Islet precursor cell (in vitro differentiated cells): ENCODE measurements around the gene TTLL8.

Experiments
- DNase-seq: peaks from one replicate; pipeline ENCODE4 v3.0.0-alpha.2; 2018

TTLL8 gene

DNA sequence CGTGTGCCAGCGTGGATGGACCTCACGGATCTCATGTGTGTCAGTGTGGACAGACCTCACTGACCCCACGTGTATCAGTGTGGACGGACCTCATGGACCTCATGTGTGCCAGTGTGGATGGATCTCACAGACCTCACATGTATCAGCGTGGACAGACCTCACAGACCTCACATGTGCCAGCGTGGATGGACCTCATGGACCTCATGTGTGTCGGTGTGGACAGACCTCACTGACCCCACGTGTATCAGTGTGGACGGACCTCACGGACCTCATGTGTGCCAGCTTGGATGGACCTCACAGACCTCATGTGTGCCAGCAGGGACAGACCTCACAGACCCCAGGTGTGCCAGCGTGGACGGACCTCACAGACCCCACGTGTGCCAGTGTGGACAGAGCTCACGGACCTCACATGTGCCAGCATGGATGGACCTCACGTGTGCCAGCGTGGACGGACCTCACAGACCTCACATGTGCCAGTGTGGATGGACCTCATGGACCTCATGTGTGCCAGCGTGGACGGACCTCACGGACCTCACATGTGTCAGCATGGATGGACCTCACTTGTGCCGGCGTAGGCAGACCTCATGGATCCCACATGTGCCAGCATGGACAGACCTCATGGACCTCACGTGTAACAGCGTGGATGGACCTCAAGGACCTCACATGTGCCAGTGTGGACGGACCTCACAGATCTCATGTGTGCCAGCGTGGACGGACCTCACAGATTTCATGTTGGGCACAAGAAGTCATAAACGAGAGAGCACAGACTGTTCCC, 18.2 kb downstream of the TTLL8 start:
- no peak for DNase-seq

DNA sequence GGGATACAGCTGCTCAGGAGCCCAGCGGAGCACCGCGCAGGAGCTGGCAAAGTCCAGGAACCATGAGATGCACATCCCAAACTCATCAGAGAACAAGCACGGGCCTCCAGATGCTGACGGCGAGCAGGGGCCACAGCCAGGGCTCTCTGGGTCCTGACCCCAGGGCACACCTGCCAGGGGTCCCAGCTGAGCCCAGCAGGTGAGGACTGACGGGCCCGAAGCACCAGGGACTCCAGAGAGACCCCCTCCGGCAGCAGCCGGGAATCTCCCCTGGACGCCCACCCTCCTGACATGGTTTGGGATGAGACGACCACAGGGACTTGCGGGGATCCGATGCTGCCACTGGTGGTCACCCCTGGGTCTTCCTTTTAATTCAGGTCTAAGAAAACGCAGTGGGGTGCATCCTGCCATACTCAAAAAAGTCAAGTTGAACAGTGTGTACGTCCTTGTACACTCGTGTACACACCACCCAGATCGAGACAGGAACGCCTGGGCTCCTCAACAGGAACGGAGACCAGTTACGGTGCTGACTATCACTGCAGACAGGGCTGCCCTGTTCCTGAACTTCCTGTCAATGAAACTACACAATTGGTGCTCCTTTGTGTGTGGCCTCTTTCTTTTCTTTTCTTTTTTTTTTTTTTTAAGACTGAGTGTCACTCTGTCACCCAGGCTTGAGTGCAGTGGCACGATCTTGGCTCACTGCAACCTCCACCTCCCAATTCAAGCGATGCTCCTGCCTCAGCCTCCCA, 21.9 kb downstream of the TTLL8 start:
- peak; percentile 48 for DNase-seq

DNA sequence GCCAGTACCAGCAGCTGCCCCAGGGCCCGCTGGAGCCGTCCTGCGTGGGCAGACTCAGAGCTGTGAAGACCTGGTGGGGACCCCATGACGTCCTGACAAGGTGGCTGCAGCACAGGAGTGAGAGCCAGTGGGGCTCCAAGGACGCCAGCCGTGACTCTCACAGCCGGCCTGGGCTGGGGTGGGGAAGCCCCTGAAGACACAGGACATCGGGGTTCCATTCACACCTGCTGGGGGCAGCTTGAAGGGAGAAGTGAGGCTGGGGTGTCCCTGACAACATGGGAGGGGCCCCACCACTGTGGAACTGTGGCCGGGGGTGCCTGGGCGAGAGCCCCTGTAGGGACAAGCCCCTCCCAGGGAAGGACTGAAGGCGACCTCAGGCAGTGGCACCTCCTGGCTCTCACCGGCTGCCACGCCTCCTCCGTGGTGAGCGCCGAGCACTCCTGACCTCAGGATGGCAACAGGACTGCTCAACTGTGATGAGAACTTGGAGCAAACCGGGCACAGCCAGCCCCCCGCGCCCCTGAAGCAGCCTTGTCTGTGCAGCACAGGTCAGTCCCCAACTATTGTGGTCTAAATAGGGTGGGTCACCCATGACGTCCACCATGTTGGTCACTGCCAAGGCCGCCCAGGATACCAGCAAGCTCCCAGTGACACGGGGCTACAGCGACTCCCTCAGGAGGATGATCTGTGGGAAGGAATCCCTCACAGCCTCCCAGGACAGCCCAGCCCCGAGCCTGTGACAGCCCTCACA, 22.8 kb downstream of the TTLL8 start:
- no peak for DNase-seq

DNA sequence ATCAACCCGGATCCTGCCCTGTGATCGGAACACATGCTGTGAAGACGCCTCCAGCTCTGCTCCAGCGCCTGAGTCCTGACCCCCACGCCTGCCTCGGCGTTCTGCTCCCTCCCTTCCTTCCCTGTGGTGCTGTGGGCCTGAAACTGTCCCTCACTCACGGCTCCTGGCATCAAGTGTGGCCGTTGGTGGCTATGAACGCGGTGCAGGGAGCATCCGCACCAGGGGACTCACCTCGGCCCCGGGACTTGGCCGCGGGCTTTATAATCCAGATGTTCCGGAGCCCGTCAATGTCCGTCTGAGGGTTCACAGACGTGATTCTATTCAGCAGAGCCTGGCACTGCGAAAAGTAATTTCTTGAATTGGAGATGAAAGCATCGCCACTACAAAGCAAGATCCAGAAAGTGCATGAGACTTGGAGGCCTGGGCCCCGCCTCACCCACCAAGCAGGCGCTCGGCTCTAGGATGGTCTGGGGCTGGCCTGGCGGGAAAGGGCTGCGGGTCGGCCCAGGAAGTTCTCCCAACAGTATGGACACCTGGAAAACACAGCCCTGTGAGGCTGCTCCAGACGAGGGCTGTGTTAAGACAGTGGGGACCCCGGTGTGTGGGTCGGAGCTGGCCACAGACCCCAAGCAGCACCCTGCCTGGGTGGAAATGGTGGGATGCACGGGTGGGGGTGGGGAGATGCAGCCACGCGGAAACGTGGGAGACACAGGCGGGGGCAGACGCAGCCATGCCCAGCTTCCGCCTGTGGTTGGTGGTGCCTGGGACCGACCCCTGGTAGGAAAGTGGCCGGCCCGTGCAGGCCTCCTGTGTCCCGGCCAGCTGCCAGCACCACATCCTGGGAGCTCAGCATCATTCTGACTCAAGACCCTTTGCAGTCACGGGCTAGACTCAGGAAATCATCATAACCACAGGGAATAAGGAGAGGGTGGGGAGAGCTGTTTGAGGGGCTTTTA, 23.7 kb downstream of the TTLL8 start:
- DNase-seq = no peak

DNA sequence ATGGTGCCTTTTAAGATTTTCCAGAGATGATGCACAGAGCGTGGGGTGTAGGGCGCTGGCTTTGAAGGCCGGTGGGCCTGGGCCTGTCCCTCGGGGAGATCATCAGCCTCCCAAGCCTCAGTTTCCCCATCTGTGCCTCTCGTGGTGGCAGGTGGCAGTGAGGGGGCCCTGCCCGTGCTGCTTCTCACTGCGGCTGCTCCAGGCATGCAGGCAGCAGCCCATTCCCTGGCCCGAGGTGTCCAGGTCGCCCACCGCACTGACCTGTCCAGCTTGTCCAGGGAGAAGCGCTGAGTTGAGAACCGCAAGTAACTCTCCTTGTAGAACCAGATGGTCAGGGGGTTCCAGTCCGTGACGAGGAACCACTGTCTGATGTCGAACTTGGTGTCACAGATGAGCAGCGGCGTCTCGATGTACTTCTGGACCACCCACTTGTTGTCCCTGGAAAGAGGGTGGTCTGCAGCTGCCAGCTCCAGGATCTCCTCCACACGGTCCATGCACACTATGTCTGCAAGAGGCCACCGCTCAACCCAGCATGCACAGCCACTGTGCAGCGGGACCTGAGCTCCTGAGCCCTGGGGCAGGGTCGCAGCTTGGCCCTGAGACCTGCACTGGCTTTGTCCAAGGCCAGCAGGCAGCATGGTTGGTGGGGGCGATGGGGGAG, 25.0 kb downstream of the TTLL8 start:
- peak; percentile 44 for DNase-seq

DNA sequence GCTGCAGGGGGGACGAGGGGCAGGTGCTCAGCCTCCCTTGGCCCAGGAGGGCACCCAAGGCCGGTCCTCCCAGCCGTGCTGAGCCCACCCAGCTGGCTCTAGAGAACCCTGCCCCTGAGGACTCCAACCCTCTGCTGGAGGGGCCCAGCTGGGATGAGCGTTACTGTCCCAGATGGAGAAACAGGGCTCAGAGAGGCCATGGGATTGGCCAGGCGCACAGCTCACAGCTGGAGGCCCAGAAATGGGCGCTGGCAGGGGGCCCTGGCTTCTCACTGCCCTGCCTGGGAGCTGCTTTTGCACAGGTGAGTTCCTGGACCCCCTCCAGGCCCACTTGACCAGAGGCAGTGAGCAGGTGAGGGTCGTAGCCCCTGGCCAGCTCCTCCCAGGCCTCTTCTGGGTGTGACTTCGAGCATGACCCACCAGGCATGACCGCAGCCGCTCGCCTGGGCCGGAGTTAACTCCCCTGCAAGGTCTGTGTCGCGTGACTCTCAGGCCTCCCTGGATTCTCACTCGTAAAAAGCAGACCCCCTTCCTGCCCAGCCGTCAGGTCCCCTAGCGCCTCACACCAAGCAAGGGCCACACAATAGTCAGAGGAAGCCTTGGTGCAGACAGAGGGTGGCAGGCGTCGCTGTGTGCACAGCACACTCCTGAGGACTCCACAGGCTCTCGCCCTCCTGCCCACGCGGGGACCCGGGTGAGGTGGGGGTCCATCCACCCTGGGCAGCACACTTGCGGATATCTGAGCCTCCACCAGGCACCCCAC, 25.8 kb downstream of the TTLL8 start:
- peak; percentile 49 for DNase-seq

DNA sequence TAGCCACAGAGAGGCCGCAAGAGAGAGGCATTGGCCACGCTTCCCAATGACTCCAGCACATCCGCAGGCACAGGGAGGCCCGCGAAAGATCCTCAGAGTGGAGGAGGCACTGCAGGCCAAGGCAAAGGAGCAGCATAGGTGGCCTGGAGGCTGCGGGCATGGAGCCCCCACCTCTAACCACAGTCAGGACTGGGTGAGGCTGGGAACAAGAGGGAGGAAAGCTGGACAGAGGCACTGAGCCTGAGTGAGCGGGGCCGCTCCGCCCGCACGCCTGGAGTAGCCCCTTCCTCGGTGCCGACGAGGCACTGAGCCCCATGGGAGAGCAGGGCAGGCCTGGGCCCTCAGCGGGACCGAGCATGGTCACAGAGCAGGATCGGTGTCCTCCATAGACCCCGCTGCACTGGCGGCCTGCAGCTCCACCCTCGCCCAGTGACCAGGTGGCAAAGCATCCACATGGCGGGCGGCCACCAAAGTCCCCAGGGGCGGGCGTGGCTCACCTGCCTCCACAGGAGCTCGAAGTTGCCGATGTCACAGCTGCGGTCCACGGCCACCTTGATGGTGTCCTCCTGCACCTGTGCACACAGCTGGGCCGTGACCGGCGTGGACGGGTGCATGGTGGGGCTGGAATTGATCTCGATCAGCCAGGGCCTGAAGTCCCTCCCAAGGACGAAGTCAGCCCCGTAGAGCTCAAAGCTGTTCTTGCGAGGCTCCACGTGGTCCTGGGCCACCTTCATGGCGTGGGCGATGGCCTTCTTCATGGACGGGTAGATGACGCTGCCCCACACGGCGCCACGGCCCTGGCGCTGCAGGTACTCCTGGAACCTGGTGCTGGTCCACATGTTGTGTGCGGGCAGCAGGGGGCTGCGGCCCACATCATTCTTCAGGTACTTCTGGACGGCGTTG, 26.7 kb downstream of the TTLL8 start:
- DNase-seq = peak; percentile 50

DNA sequence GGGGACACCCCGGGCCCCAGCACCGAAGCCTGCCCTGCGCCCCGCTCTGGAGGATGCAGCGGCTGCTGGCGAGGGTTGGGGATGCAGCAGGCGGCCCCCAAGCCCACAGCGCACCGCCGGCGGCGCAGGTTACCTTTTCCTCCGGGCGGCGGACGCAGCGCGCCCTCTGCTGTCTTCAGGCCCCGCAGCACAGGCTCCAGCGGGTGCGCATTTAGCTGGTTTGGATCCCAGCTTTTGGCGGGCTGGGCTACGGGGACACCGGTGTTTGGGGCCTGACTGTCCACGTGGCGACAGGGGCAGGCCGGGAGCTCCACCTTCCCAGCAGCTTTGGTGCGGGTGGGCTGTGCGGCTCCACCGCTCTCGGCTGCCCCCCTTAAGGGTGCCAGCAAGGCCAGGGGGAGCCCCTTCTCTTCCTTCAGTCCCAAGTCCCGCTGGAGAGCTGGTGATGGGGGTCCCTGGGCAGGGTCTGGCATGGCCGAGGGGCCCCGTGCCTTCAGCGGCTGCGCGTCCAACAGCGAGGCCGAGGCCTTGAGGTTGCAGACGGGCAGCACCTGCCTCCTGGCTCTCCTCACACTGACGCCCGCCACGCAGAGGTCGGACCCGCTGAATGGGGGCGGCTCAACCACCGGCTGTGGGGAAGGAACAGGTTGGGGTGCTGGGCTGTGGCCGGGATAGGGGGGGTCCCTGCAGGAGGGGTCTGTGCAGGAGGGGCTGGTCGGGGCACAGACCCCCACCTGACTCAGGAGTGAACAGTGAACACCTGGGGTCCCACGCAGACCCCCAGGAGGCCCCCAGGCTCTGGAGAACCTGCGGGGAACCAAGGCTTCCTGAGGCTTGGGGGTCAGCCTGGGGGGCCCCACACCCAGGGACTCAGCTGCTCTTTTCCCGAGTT, 27.6 kb downstream of the TTLL8 start:
- peak; percentile 72 for DNase-seq

DNA sequence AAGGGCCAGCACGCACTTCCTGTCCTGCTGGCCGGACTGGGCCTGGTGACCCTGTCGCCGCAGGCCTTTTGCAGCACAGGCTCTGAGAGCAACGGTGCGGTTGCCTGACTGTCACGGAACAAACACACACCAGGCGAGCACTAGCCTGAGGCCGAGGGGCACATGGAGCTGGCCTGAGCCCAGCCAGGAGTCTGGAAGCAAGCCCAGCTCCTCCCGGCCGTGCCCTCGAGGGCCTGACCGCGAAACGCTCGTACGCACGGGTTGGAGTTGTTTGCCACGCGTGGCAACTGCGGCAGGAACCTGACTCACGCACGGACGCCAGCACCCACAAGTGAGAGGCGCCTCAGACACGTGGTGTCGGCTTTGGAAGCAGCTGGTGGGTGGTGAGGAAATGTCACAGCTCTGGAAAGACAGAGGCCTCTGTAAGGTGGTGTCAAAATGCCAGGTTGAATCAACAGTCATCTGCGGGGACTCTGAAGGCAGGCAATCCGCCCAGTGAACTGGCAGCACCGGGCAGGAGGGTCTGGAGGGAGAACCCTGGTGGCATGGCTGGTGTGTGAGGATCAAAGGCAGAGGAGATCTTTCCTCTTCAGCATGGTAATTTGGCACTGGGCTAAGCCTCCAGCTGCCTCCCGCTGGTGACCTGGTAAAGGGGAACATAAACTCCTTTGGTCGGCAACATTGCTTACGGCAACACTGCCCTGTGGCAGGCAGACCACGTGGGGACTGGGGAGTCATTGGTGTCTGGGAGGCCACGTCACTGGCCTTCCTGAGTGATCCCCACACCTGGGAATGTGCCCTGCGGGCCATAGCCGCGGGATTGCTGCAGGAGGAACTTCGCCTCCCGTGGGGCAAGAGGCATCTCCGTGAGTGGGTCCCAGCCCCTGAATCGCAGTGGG, 30.2 kb downstream of the TTLL8 start:
- peak; percentile 59 for DNase-seq

DNA sequence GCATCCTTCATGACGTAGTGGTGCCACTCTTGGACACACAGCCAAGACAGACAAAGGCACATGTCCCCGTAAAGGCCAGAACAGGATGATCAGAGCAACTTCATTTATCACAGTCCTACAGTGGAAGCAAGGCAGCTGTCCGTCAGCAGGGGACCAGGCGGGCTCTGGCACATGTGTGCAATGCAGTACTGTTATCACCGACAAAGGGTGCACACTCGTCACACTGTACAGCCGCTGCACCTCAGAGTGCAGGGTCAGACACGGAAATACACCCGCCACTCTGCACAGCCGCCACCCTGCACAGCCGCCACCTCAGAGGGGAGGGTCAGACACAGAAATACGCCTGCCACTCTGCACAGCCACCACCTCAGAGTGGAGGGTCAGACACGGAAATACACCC, 32.1 kb downstream of the TTLL8 start:
- no peak for DNase-seq

DNA sequence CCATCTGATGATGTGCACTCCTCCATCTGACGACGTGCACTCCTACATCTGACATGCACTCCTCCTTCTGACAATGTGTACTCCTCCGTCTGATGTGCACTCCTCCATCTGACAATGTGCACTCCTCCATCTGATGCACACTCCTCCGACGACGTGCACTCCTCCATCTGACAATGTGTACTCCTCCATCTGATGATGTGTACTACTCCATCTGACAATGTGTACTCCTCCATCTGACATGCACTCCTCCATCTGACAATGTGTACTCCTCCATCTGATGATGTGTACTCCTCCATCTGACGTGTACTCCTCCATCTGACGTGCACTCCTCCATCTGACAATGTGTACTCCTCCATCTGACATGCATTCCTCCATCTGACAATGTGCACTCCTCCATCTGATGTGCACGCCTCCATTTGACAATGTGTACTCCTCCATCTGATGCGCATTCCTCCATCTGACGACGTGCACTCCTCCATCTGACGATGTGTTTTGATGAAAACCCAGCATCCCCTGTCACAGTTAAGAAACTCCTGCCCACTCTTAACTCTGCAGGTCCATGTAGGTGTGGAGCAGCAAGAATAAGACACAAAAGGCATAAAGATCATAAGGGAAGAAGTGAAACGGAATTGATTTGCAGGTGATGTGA, 35.8 kb downstream of the TTLL8 start:
- DNase-seq = no peak

DNA sequence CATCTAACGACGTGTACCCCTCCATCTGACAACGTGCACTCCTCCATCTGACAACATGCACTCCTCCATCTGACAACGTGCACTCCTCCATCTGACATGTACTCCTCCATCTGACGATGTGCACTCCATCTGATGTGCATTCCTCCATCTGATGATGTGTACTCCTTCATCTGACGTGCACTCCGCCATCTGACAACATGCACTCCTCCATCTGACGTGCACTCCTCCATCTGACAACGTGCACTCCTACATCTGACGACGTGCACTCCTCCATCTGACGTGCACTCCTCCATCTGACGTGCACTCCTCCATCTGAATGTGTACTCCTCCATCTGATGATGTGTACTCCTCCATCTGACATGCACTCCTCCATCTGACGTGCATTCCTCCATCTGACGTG, 37.5 kb downstream of the TTLL8 start:
- no peak for DNase-seq

DNA sequence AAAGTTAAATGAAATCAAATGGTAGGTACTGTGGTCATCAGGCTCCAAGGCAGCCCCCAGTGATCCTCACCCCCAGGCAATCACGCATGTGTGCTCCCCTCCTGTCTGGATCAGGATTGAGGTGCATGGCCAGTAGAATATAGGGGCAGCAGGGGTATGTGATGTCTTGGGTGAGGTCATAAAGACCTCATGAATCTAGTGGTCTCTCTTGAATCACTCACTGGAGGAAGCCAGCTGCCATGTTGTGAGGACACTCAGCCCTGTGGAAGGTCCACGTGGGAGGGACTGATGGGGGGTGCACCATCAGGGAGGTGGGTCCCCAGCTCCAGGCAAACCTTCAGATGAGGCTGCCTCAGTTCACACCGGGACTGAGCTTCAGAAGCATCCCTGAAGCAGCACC, 38.8 kb downstream of the TTLL8 start:
- DNase-seq = no peak

DNA sequence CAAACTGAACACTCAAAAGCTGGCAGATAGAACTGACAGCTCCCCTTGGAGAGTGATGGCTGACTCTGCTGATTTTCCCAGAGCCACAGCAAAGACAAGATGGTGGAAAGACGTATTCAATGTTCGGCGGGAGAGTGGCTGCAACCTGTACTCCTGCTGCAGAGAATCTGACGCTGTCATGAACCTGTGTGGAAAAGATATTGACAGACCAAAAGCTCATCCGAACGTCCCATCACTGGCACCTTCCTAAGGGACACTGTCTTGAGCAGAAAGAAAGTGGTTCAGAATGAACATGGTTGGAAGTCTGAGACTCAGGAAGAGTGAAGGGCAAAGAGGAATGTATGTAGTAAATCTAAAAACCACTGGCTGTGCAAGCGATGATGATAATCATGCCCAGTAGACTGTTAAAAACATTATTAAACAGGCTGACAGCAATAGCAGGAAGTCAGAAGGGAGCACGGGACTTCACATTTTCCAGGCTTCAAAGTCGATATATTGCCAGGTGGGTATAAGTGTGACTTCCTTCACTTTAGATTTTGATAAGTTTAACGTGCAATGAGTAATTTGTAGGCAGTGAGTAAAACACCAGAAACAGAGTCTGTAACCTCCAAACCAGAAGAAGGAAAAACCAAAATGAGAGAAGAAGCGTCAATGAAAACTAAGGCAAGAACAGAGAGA, 39.4 kb downstream of the TTLL8 start:
- no peak for DNase-seq

DNA sequence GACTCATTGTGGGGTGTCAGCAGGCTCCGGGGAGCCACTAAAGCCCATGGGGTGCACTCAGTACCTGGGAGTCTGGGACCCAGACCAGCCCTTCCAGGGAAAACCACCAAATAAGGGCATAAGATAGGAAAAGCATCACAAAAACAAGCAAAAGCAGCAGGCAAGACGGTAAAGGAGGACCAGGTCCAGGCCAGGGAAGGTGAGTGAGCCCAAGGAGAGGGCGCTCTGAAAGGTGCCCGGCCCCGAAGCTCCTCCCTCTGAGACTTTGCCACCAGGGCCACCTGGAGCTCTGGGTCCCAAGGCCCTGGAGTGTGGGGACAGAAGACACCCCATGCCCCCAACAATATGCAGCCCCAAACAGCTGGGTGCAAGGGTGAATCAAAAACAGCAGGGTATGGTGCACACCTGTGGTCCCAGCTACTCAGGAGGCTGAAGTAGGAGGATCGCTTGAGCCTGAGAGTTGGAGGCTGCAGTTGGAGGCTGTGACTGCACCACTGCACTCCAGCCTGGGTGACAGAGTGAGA, 40.3 kb downstream of the TTLL8 start:
- peak; percentile 32 for DNase-seq

DNA sequence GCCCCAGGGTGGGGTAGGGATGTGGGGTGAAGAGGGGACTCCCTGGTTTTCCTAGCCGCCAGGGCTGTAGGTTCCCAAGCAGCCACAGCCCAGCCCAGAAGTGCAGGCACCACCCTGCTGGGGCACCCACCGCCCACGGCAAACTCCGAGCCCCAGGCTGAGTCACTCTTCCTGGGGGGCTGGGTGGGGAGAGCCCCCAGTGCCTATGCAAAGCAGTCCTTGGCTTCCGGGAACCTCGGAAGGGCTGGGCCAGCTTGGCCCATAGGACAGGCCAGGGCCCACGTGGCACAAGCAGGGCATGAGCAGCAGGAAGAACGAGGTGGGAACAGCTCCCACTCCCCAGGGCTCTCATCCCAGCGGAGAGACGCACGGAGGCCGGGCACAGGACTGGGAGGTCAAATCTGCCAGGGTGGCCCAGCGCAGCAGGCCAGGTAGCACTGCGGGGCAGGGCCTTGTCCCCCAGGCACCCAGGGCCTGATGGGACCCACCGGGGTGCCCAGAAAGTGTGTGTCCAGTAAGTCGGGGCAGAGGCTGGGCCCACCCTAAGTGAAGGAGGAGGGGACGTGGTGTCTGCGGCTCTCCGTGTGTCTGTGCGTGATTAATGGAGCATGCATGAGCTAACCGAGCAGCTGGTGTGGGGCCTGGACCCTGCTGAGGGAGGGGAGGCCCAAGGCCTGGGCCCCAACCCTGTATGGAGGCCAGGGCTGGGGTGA, 41.0 kb downstream of the TTLL8 start:
- DNase-seq = no peak
